GM20000 (cell line): ENCODE data around the gene CENPB.

Experiments
- DNase-seq: peaks from one replicate; pipeline ENCODE4 v3.0.0; 2012; ENCODE audit warnings: low spot score
- CTCF ChIP-seq: IDR thresholded peaks from 2 replicates; pipeline ENCODE4 v1.5.1; 2012; ENCODE audit warnings: mild to moderate bottlenecking, control low read depth; ENCODE audit errors: extremely low read depth, missing control alignments

The CENPB gene

GRCh38 chr20:3751305-3751674, 35.2 kb downstream of the CENPB start:
- no peak for DNase-seq
- TF ChIP-seq CTCF = no peak

- TF ChIP-seq CTCF = peak; percentile 20
- DNase-seq = peak; percentile 83
Measured at GRCh38 chr20:3749689-3750531, 36.6 kb downstream of the CENPB start.

- no peak for DNase-seq
- TF ChIP-seq CTCF = no peak
Measured at GRCh38 chr20:3749087-3749688, 37.4 kb downstream of the CENPB start.

- DNase-seq = no peak
- TF ChIP-seq CTCF = no peak
Measured at GRCh38 chr20:3748073-3748472, 38.5 kb downstream of the CENPB start.

- TF ChIP-seq CTCF = no peak
- DNase-seq = no peak
Measured at GRCh38 chr20:3747471-3747870, 39.1 kb downstream of the CENPB start.

- DNase-seq = no peak
- no peak for TF ChIP-seq CTCF
Measured at GRCh38 chr20:3745686-3746173, 40.8 kb downstream of the CENPB start.
